GM19438 (cell line): ENCODE data around the gene EPG5.
"Not testable (repeated sequence)": the region's sequence is repeated elsewhere in the genome, so short reads cannot be mapped to it uniquely, and the experiment has no call there.

Experiments used
- ATAC-seq: cut with Tn5 transposase; IDR thresholded peaks from one replicate; pipeline ENCODE4 v1.9.1; 2021; ENCODE audit warnings: low read depth; ENCODE audit not compliant: unreplicated experiment

The EPG5 gene

GRCh38 chr18:45871431-45872084 is 95.6 kb downstream of the EPG5 start:
- ATAC-seq = no peak

GRCh38 chr18:45870419-45870818 is 96.7 kb downstream of the EPG5 start:
- ATAC-seq = no peak

GRCh38 chr18:45865466-45865865 is 101.7 kb downstream of the EPG5 start:
- ATAC-seq = no peak

- ATAC-seq = no peak
Observed at GRCh38 chr18:45864081-45864480, 103.0 kb downstream of the EPG5 start.

GRCh38 chr18:45863469-45863868 is 103.7 kb downstream of the EPG5 start:
- ATAC-seq = no peak

- no peak for ATAC-seq
Observed at GRCh38 chr18:45861926-45862325, 105.2 kb downstream of the EPG5 start.

GRCh38 chr18:45860971-45861370 is 106.2 kb downstream of the EPG5 start:
- no peak for ATAC-seq

GRCh38 chr18:45860492-45860891 is 106.6 kb downstream of the EPG5 start:
- no peak for ATAC-seq

GRCh38 chr18:45859334-45859733 is 107.8 kb downstream of the EPG5 start:
- no peak for ATAC-seq

GRCh38 chr18:45856531-45856930 is 110.6 kb downstream of the EPG5 start:
- no peak for ATAC-seq

GRCh38 chr18:45854036-45854586 is 113.0 kb downstream of the EPG5 start:
- no peak for ATAC-seq

- no peak for ATAC-seq
Observed at GRCh38 chr18:45852631-45853030, 114.5 kb downstream of the EPG5 start.

GRCh38 chr18:45851161-45851925 is 115.8 kb downstream of the EPG5 start:
- no peak for ATAC-seq

- no peak for ATAC-seq
Observed at GRCh38 chr18:45850021-45850420, 117.1 kb downstream of the EPG5 start.

- no peak for ATAC-seq
Observed at GRCh38 chr18:45849529-45849928, 117.6 kb downstream of the EPG5 start.

GRCh38 chr18:45848643-45849042 is 118.5 kb downstream of the EPG5 start:
- ATAC-seq = not testable (repeated sequence)

GRCh38 chr18:45847119-45847518 is 120.0 kb downstream of the EPG5 start:
- ATAC-seq = no peak

GRCh38 chr18:45845410-45845809 is 121.7 kb downstream of the EPG5 start:
- no peak for ATAC-seq

- ATAC-seq = no peak
Observed at GRCh38 chr18:45844938-45845337, 122.2 kb downstream of the EPG5 start.

GRCh38 chr18:45843019-45843418 is 124.1 kb downstream of the EPG5 start:
- ATAC-seq = no peak

GRCh38 chr18:45841765-45842442 is 125.2 kb downstream of the EPG5 start:
- ATAC-seq = no peak
